G401 (cell line): ENCODE data around the gene KLHL18. TPM values are rescaled to one million over a fixed set of nuclear protein-coding genes. Genes with fewer than 3 reads are reported as not detected.
"Not testable (repeated sequence)": the region's sequence is repeated elsewhere in the genome, so short reads cannot be mapped to it uniquely, and the experiment has no call there.

ENCODE experiments used
- DNase-seq: peaks from one replicate; pipeline ENCODE4 v3.0.0-alpha.2; 2015; ENCODE audit warnings: low spot score
- in situ Hi-C: cut with HindIII; loops from 2 replicates; pipeline ENCODE4 v1.10.0; 2016; ENCODE audit warnings: low sequenced_read_pairs, mixed read lengths
- total RNA-seq: library from RNA; depleted of rRNA; stranded (reverse); fragments of >200 nt; shearing (Covaris generic); gene quantifications from 2 replicates; pipeline ENCODE4 v1.2.3, GENCODE V29; 2014; rRNA removed

Gene KLHL18
- 8.7 and 19.4 TPM in 2 replicates for total RNA-seq

- in situ Hi-C loops: no loop called here
- peak; percentile 93 for DNase-seq
Measured at GRCh38 chr3:47282424-47283192, at the start of gene KLHL18, which contains the start of gene KIF9. Gene KLHL18, plus strand, starts transcription at chr3:47282944. Its CDS starts 22 bp downstream, at chr3:47282966. Gene KIF9, minus strand, starts transcription at chr3:47282799. Its CDS starts 5,425 bp downstream, at chr3:47277374.

GRCh38 chr3:47238017-47238416, 44.7 kb upstream of the KLHL18 start:
- in situ Hi-C loops: no loop called here

DNA sequence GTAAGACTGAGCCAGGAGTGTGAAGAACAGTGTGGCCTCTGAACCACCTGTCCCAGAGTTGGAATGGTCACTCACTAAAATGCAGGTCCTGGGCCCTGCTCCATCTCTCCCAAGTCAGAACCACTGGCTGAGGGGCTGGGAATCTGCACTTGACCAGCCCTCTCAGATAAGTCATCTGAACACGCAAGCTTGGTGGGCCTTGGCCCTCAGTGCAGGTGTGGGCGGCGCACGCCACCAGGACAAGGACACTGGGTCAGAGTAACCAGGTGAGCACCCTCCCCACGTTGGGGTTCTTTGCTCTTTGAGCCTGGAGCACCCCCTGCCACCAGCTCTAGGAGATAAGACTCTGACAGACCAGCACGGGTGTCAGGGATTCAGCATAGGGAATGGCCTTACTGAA, 42.8 kb upstream of the KLHL18 start:
- no peak for DNase-seq
- in situ Hi-C loops: no loop called here

More at GRCh38 chr3:47238017-47238416, 44.7 kb upstream of the KLHL18 start:
- no peak for DNase-seq

GRCh38 chr3:47243419-47244147, 39.2 kb upstream of the KLHL18 start:
- in situ Hi-C loops: no loop called here
- DNase-seq: no peak

DNA sequence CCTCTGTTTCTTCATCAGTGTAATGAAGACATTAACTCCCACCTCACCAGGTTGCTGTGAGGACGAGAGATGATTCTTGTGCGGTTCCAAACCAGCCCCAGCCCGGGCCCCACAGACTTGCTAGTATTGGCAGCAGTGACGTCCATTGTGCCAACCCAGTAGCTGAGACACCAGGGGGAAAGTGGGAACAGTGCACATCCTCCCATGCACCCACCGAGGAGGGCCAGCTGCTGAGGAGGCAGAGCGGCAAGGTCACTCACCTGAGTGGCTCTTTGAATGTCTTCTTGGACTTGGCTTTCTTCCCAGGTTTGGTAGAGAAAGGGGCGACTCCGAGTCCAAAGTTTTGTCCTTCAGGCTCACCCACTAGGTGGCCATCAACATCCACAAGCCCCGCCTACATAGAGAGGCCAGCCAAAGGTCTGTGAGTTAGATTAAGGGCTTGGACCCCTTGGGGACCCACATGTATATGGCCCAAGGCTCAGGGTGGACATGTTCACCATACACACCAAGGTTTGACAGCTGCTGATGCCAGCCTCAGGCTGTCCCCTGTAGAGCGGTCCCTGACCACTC, 38.1 kb upstream of the KLHL18 start:
- in situ Hi-C loops: no loop called here

DNA sequence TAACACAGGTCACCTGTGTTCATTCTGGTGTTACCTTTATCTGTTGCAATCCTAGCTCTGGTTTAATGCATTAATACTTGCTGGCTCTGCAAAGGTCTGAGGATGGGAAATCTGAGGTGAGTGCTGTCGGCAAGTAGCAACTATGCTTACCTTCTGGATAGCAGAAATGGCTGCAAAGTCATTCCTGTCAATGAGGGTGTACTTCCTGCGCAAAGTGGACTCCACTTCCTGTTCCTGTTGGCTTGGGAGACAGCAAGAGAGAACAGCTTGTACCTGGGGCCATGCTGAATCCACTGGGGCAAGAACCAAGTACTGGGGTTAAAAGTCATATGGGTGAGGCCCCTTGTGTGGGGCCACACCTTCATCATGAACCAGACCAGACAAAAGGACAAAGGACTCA, 37.5 kb upstream of the KLHL18 start:
- DNase-seq: no peak
- in situ Hi-C loops: no loop called here

More for the DNA sequence above, 38.1 kb upstream of the KLHL18 start:
- DNase-seq: no peak

- DNase-seq: no peak
- in situ Hi-C loops: no loop called here
Measured at GRCh38 chr3:47247131-47248064, 35.3 kb upstream of the KLHL18 start.

DNA sequence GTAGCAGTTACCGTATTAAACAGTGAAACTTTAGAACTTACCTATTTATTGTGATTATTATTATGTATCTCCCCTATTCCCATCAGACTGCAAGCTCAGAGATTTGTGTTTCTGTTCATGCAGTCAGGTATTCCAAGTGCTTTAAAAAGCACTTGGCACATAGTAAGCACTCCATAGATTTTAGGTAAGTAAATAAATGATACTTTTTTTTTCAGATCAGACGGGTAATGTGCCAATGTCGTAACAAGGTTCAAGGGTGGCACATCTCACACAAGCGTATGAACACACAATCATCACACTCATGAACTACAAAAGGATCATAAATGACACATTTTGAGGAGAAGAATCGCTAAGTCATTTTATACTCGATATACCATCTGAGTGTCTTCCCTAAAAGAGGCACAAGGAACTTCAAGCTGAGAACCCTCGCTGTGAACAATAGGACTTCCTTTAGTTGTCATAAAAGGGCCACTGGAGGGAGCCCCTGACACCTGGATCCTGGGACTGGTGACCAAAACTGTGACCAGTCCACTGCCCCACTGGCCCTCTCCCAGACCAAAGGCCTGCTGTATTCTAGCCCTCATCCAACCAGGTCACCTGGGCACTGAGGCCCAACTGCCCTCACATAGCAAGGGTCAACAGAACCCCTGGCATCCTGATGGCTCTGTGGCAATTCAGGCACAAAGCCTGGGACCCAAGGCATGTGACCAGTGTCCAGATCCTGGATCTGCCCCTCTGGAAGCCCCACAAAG, 32.3 kb upstream of the KLHL18 start:
- peak; percentile 32 for DNase-seq
- in situ Hi-C loops: no loop called here

GRCh38 chr3:47251085-47251484, 31.7 kb upstream of the KLHL18 start:
- in situ Hi-C loops, DNase-seq: not testable (repeated sequence)

GRCh38 chr3:47251689-47252088, 31.1 kb upstream of the KLHL18 start:
- in situ Hi-C loops: no loop called here
- no peak for DNase-seq

DNA sequence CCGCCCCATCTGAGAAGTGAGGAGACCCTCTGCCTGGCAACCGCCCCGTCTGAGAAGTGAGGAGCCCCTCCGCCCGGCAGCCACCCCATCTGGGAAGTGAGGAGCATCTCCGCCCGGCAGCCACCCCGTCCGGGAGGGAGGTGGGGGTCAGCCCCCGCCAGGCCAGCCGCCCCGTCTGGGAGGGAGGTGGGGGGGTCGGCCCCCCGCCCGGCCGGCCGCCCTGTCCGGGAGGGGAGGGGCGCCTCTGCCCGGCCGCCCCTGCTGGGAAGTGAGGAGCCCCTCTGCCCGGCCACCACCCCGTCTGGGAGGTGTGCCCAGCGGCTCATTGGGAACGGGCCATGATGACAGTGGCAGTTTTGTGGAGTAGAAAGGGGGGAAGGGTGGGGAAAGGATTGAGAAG, 26.4 kb upstream of the KLHL18 start:
- DNase-seq, in situ Hi-C loops: not testable (repeated sequence)

GRCh38 chr3:47259114-47259513, 23.6 kb upstream of the KLHL18 start:
- DNase-seq: no peak
- in situ Hi-C loops: no loop called here

- in situ Hi-C loops: no loop called here
- DNase-seq: no peak
Measured at GRCh38 chr3:47260605-47261004, 22.1 kb upstream of the KLHL18 start.

DNA sequence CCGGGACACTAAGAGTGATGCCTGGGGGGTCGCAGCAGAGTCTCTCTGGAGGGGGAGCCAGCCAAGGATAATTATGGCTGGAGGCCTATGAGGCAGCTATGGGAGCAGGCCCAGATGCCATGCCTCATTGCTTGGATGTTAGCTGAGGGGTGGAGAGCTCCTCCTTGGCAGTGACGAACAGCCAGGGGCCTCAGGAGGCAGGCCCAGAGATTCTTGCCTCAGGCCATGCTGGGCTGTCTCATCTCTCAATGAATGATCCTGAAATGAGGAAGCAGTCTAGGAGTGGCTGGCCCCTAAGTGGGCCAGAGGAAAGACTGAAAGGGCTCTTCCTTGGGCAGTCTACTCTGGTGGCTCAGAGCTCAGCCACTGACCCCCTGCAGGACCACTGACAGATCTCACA, 21.4 kb upstream of the KLHL18 start:
- in situ Hi-C loops: no loop called here
- no peak for DNase-seq

GRCh38 chr3:47265008-47265407, 17.7 kb upstream of the KLHL18 start:
- in situ Hi-C loops: no loop called here
- DNase-seq: no peak

DNA sequence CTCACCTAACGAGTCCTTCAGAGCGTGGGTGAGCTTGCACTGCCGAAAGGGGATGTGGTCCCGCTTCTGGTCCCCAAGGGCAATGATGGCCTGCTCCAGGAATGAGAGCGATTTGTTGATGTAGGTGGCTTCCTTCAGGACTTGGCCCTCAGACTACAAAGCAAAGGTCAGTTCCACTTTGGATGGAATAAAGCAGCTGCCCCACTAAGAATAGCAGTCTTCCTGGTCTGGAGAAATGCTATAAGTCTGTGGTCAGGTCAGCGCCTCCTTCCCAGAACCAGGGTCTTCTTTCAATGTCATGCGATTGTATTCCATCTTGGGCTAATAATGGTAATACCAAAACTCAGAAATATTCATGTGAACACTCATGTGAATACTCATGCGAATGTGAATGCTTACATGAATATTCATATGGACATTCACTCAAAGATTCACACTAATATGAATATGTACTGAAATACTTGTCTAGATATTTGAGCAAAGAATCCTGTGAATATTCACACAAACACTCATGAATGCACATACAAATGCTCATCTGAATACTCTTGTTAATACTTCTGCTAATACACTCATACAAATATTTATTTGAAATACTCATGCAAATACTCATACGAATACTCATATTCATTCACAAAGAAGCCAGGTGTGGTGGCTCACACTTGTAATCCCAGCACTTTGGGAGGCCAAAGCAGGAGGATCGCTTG, 16.9 kb upstream of the KLHL18 start:
- in situ Hi-C loops: no loop called here
- no peak for DNase-seq

DNA sequence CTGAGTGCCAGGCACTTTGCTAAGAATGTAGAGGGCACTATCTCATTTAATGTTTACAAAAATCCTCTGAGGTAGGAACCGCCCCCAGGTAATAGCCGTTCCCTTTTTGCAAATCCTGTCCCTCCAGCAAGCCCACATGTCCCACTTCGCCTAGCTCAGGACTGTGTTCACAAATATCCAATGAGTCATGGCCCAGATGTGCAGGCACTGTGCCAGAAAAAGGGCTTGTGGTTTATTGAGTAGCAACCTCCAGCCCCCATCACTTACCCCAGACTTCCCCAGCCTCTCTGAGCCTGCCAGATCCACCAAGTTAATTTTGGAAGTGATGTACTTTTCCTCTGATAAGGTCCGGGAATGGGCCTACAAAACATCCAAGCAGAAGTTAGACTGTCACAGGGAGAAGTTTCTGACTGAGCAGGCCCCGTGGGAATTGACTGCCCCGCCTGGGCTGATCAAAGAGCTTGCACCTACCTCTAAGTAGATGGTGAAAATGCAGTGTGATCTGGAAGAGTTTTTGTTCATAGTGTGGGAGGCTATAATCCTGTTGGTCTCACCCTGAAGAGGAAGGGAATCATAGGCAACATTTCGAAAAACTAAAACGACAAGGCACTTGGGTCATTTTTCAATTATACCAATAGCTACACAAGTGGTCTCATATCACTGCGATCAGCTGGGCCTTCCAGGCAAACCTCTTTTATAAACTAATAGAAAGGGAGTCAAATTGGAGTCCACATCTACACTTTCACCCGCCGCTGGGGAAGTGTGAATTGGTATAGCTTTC, 15.8 kb upstream of the KLHL18 start:
- in situ Hi-C loops: no loop called here
- DNase-seq: no peak
